Measurements from ENCODE around the gene PPFIBP1.

PPFIBP1 gene

GRCh38 chr12:27547592-27547991 lies 23.6 kb downstream of the PPFIBP1 start:
- DNase-seq: no peak
- H3K27ac Mint-ChIP-seq: no peak overlapping the region
- no peaks in the 10 kb centered on the region for H3K27me3 Mint-ChIP-seq (ENCODE audit: low read depth, poor library complexity)
- H3K4me3 Mint-ChIP-seq: no peak overlapping the region
- peaks cover 46% of the 10 kb centered on the region for H3K4me1 Mint-ChIP-seq
- TF ChIP-seq, protein P1, sequence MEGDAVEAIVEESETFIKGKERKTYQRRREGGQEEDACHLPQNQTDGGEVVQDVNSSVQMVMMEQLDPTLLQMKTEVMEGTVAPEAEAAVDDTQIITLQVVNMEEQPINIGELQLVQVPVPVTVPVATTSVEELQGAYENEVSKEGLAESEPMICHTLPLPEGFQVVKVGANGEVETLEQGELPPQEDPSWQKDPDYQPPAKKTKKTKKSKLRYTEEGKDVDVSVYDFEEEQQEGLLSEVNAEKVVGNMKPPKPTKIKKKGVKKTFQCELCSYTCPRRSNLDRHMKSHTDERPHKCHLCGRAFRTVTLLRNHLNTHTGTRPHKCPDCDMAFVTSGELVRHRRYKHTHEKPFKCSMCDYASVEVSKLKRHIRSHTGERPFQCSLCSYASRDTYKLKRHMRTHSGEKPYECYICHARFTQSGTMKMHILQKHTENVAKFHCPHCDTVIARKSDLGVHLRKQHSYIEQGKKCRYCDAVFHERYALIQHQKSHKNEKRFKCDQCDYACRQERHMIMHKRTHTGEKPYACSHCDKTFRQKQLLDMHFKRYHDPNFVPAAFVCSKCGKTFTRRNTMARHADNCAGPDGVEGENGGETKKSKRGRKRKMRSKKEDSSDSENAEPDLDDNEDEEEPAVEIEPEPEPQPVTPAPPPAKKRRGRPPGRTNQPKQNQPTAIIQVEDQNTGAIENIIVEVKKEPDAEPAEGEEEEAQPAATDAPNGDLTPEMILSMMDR (IDR thresholded peaks at IDR 0.05): no peak
- H3K36me3 Mint-ChIP-seq (ENCODE audit: low read depth): peaks cover 22% of the 10 kb centered on the region
- H3K9me3 Mint-ChIP-seq: peaks cover 10% of the 10 kb centered on the region

GRCh38 chr12:27548301-27549199 lies 24.5 kb downstream of the PPFIBP1 start:
- peaks cover 54% of the 10 kb centered on the region for H3K4me1 Mint-ChIP-seq
- H3K27ac Mint-ChIP-seq: no peak overlapping the region
- peaks cover 7% of the 10 kb centered on the region for H3K9me3 Mint-ChIP-seq
- peaks cover 25% of the 10 kb centered on the region for H3K36me3 Mint-ChIP-seq (ENCODE audit: low read depth)
- TF ChIP-seq, protein P1 (IDR thresholded peaks at IDR 0.05): no peak
- H3K27me3 Mint-ChIP-seq (ENCODE audit: low read depth, poor library complexity): no peaks in the 10 kb centered on the region
- no peak for DNase-seq
- H3K4me3 Mint-ChIP-seq: no peak overlapping the region

DNA sequence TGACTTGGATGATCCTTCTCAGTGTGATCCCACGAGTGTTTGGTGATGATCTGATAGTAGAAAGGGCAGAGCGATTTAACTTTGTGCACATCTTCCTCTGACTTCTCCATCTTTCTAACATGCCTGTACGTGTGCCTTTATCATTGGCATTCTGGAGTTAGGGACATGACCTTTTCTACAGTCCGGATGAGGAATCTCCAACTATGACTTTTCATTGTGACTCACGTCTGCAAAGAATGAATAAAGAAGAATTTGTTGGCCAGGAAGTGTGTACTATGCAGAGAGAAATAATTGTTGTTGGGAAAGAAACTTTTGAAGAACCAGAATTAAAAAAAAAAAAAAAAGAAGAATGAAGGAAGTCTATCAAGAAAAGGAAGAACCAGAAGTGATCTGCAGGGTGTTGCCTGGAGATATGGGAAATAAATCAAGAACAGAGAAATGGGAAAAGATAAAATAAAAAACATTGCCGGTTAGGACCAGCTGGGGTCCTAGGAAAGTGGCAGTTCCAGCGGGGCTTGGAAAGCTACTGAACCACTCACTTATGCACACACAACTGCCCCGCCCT lies 25.3 kb downstream of the PPFIBP1 start:
- Mint-ChIP-seq H3K36me3 (ENCODE audit: low read depth) (peaks cover 23% of the 10 kb centered on the region), H3K4me3 (peak overlapping the region; percentile 7), H3K27me3 (ENCODE audit: low read depth, poor library complexity) (no peaks in the 10 kb centered on the region), H3K27ac (no peak overlapping the region), H3K4me1 (peaks cover 61% of the 10 kb centered on the region), H3K9me3 (peaks cover 4% of the 10 kb centered on the region)
- TF ChIP-seq, protein P1 (IDR thresholded peaks at IDR 0.05): no peak
- no peak for DNase-seq

- Mint-ChIP-seq H3K9me3 (no peaks in the 10 kb centered on the region), H3K4me1 (peaks cover 68% of the 10 kb centered on the region), H3K27ac (no peak overlapping the region)
Observed at GRCh38 chr12:27549801-27550652, 26.0 kb downstream of the PPFIBP1 start.

DNA sequence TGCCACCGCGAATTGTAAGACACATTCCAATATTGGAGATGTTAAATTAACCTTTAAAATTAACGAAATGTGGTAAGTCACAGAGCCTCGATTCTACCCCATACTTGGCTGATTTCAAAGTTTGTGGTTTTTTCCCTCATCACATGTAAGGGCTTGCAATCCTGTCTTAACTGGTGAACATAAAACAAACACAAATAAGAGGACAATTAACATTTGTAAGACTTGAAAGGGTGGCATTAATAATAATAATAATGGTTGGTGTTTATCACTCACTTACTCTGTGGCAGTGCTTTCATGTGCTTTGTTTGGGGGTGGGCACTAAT lies 26.6 kb downstream of the PPFIBP1 start:
- no peak overlapping the region for H3K27ac Mint-ChIP-seq
- peaks cover 70% of the 10 kb centered on the region for H3K4me1 Mint-ChIP-seq
- H3K27me3 Mint-ChIP-seq (ENCODE audit: low read depth, poor library complexity): no peaks in the 10 kb centered on the region
- no peak overlapping the region for H3K4me3 Mint-ChIP-seq
- no peaks in the 10 kb centered on the region for H3K9me3 Mint-ChIP-seq
- H3K36me3 Mint-ChIP-seq (ENCODE audit: low read depth): peaks cover 18% of the 10 kb centered on the region
- no peak for DNase-seq
- TF ChIP-seq, protein P1 (IDR thresholded peaks at IDR 0.05): no peak

More at GRCh38 chr12:27549801-27550652, 26.0 kb downstream of the PPFIBP1 start:
- Mint-ChIP-seq H3K4me3 (no peak overlapping the region), H3K27me3 (ENCODE audit: low read depth, poor library complexity) (no peaks in the 10 kb centered on the region), H3K36me3 (ENCODE audit: low read depth) (peaks cover 18% of the 10 kb centered on the region)
- TF ChIP-seq, protein P1 (IDR thresholded peaks at IDR 0.05): no peak
- peak; percentile 33 for DNase-seq
